ENCODE data around the gene PA2G4. TPM values are rescaled to one million over a fixed set of nuclear protein-coding genes. Genes with fewer than 3 reads are reported as not detected.

PA2G4 gene
- total and polyA plus RNA-seq, 7 donors: 75.3 to 258 (median 115) TPM

DNA sequence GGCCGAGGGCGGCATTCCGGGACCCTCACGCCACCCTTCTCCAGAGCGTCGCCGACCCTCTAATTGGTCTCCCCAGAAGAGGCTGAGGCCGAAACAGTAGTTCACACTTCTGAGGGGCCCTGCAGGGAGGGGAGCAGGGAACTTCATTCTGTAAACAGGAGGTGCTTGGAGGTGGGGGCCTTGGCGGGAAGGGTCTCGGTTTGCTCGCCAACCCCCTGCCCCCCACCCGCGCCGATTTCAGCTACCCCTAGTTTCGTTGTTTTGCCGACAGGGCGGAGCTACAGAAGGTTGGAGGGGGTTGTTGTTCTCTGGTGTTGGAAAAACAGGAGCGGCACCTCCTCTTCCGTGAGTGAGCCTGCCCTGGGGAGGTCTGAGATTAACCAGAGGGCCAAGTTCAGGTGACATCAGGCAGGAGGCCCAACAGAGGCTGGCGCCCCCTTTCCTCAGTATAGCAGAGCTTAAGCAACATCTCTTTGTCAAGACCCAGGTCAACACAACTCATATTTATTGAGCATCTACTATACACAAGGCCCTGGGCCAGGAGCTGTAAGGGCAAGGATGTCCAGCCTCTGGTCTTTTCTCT, 23.7 kb upstream of the PA2G4 start:
- Histone ChIP-seq H3K36me3 (ENCODE audit: insufficient read depth in 1 of 2, low read depth in 1 of 2) (no peaks in the 10 kb centered on the region), H3K4me3 (peak overlapping the region; percentile 72), H3K9me3 (no peaks in the 10 kb centered on the region), H3K4me1 (peaks cover 3% of the 10 kb centered on the region), H3K27me3 (ENCODE audit: insufficient read depth in 3 of 3, low read length in 2 of 3) (peaks cover 0 to 9% (median 8%) of the 10 kb centered on the region in 3 donors), H3K27ac (no peak overlapping the region)
- 29 to 40% (median 38%) methylated on average over 20 of the region's 20 CpGs for WGBS, 3 donors
- peak in 1 of 2 donors; percentile 44 for DNase-seq
- intact Hi-C loops (cut with DNase I): no loop called here
- TF ChIP-seq CTCF (IDR thresholded peaks at IDR 0.05): no peak
- ATAC-seq: no peak

DNA sequence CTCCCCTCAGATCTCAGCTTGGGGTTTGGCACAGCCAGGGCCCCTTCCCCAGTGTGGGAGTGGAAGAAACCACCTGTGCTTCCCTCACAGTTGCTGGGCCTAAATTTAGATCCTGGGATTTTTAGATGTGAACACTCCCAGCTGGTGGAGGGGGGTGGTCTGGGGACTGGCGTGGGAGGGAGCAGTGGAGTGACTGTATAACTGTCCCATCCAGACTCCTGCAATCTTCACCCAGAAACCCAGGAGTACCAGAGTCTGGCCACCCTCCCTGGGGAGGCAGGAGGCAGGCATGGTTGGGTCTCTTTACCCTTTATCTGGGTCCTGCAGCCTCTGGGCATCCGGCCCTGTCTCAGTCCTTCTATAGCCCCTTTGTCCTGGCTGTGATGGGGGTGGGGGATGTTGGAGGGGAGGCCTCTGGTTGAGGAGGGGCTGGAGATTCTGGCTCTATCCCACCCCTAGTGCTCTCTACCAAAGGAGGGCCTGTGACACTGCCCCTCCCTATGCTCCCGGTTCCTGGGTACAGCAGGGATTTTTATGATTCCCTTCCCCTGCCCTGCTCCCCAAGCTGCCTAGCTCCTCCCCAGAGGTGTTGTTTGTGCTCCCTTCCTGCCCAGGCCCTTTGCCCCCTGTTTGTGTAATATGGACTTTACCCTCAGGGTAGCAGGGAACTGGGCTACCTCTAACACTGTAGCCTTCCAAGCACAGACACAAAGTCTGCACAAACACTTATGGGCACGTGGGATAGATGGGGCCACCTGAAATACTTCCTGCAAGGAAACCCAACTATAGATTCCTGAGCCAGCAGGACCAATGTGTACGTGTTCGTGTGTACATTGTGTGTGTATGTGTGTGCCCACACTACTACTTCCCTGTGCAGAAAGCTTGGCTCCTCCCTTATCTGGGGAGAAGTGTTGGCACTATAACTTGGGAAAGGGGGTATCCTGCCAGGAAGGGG, 22.7 kb upstream of the PA2G4 start:
- intact Hi-C loops (cut with DNase I): no loop called here
- H3K9me3 ChIP-seq: no peaks in the 10 kb centered on the region
- no peak overlapping the region for H3K4me3 ChIP-seq
- H3K36me3 ChIP-seq (ENCODE audit: insufficient read depth in 1 of 2, low read depth in 1 of 2): no peaks in the 10 kb centered on the region
- 54 to 62% (median 54%) methylated on average over 6 of the region's 6 CpGs for WGBS, 3 donors
- TF ChIP-seq CTCF (IDR thresholded peaks at IDR 0.05): no peak
- H3K4me1 ChIP-seq: peaks cover 3% of the 10 kb centered on the region
- ATAC-seq (no peak), DNase-seq (peak in 1 of 2 donors; percentile 34)
- H3K27ac ChIP-seq: no peak overlapping the region
- H3K27me3 ChIP-seq (ENCODE audit: insufficient read depth in 3 of 3, low read length in 2 of 3): peaks cover 0 to 9% (median 8%) of the 10 kb centered on the region in 3 donors

GRCh38 chr12:56082382-56082781, 22.0 kb upstream of the PA2G4 start:
- peak in 1 of 2 donors; percentile 15 for DNase-seq
- no peaks in the 10 kb centered on the region for H3K36me3 ChIP-seq (ENCODE audit: insufficient read depth in 1 of 2, low read depth in 1 of 2)
- ATAC-seq: no peak
- WGBS, 3 donors: 72 to 87% (median 81%) methylated on average over 2 of the region's 2 CpGs
- H3K4me1 ChIP-seq: peaks cover 3% of the 10 kb centered on the region
- TF ChIP-seq CTCF (IDR thresholded peaks at IDR 0.05): no peak
- intact Hi-C loops (cut with DNase I): no loop called here
- no peaks in the 10 kb centered on the region for H3K9me3 ChIP-seq
- no peak overlapping the region for H3K27ac ChIP-seq
- H3K4me3 ChIP-seq: no peak overlapping the region
- H3K27me3 ChIP-seq (ENCODE audit: insufficient read depth in 3 of 3, low read length in 2 of 3): peaks cover 0 to 9% (median 8%) of the 10 kb centered on the region in 3 donors

DNA sequence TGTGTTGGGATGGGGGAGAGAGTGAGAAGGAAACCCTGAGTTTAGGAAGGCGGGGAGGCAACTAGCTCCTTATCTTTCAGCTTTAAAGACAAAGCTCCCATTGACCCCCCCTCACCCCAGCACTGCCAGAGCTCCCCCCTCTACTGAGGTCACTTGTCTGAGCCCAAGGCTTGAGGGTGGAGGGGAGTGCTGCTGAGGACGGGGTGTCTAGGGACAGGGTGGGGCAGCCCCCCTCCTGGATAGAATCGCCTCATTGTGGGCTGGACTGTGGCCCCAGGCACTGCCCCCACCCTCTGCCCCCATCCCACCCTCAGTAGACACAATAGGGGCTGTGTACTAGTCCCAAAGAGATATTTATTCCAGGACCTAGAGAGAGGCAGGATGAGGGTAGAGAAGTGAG, 21.4 kb upstream of the PA2G4 start:
- intact Hi-C loops (cut with DNase I): no loop called here
- no peak for TF ChIP-seq CTCF (IDR thresholded peaks at IDR 0.05)
- no peak for DNase-seq
- no peak overlapping the region for H3K27ac ChIP-seq
- no peak overlapping the region for H3K4me3 ChIP-seq
- H3K27me3 ChIP-seq (ENCODE audit: insufficient read depth in 3 of 3, low read length in 2 of 3): peaks cover 0 to 8% (median 6%) of the 10 kb centered on the region in 3 donors
- H3K36me3 ChIP-seq (ENCODE audit: insufficient read depth in 1 of 2, low read depth in 1 of 2): no peaks in the 10 kb centered on the region
- 52 to 76% (median 66%) methylated on average over 3 of the region's 3 CpGs for WGBS, 3 donors
- no peaks in the 10 kb centered on the region for H3K9me3 ChIP-seq
- peaks cover 3% of the 10 kb centered on the region for H3K4me1 ChIP-seq
- ATAC-seq: no peak

Measured in psoas muscle (tissue), 8 donors.